ENCODE data around the gene IMMT.

DNA sequence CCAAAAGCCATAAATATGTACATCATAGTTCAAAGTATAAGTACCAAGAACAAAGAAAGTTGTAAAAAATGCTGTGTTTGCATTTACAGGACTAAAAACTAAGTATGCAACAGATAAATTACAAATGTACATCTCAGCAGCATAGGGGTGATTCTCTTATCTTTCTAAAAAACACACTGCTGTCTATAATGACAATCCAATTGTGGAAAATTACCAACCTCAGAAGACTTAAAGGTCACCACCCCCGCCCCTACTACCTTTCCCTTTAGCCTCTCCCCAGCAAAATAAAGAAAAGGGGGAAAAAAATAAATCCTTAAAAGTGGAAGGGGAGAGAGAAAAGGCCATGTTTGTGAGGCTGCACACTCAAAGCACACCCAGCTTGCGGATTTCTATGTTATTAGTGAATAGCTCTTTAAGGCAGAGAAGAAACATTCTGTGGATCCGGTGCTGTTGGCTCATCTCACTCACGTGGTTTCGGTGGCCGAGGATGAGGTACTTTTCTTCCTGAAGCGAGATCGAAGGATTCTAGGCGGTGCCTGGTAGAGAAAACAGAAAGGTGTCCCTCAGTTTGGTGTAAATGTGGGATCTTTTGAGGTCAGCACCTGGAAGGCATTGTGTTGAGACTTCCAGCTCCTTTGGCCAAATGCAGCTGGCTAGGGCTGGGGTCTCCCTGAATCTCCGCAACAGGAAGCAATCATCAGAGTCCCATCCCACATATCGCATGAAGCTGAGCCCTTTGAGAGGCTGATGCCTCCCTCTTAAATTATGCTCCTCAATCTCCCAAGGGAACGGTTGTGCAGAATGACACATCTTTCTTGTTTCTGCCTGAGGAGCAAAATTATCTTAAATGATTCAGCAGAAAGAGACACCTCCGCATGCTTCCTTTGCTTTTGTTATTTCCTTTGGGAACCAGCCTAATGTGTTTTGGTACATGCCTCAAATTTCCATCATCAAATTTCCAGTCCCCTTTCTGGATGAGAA, 21.6 kb upstream of the IMMT start:
- TF ChIP-seq, protein P1, sequence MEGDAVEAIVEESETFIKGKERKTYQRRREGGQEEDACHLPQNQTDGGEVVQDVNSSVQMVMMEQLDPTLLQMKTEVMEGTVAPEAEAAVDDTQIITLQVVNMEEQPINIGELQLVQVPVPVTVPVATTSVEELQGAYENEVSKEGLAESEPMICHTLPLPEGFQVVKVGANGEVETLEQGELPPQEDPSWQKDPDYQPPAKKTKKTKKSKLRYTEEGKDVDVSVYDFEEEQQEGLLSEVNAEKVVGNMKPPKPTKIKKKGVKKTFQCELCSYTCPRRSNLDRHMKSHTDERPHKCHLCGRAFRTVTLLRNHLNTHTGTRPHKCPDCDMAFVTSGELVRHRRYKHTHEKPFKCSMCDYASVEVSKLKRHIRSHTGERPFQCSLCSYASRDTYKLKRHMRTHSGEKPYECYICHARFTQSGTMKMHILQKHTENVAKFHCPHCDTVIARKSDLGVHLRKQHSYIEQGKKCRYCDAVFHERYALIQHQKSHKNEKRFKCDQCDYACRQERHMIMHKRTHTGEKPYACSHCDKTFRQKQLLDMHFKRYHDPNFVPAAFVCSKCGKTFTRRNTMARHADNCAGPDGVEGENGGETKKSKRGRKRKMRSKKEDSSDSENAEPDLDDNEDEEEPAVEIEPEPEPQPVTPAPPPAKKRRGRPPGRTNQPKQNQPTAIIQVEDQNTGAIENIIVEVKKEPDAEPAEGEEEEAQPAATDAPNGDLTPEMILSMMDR (IDR thresholded peaks at IDR 0.05; ENCODE audit: control extremely low read depth in 1 of 3, insufficient read depth in 1 of 3, low read depth in 1 of 3, low read length in 3 of 3): no peak
- no peak for TF ChIP-seq JUN (IDR thresholded peaks at IDR 0.05; ENCODE audit: low read depth, low read length)
- no peak for TF ChIP-seq RAD21 (IDR thresholded peaks at IDR 0.05 in 1 of 2, conservative IDR thresholded peaks at IDR 0.05 in 1 of 2; ENCODE audit: low read depth in 2 of 2, low read length in 2 of 2)
- TF ChIP-seq PHF8 (conservative IDR thresholded peaks at IDR 0.05; ENCODE audit: low read depth, low read length): no peak
- TF ChIP-seq CEBPB (IDR thresholded peaks at IDR 0.05; ENCODE audit: low read depth, low read length): no peak
- TF ChIP-seq CBX5 (IDR thresholded peaks at IDR 0.05; ENCODE audit: low read depth, low read length): no peak
- no peak for TF ChIP-seq POLR2AphosphoS5 (IDR thresholded peaks at IDR 0.05; ENCODE audit: low read depth, low read length)
- TF ChIP-seq EGR1 (IDR thresholded peaks at IDR 0.05; ENCODE audit: borderline replicate concordance, low read depth, low read length): no peak
- no peak for TF ChIP-seq RNF2 (IDR thresholded peaks at IDR 0.05; ENCODE audit: borderline replicate concordance, low read depth, low read length, missing control alignments, poor library complexity, severe bottlenecking)
- TF ChIP-seq POLR2A (IDR thresholded peaks at IDR 0.05; ENCODE audit: control extremely low read depth in 1 of 2, low read depth in 2 of 2, low read length in 2 of 2): no peak
- TF ChIP-seq, protein P2, sequence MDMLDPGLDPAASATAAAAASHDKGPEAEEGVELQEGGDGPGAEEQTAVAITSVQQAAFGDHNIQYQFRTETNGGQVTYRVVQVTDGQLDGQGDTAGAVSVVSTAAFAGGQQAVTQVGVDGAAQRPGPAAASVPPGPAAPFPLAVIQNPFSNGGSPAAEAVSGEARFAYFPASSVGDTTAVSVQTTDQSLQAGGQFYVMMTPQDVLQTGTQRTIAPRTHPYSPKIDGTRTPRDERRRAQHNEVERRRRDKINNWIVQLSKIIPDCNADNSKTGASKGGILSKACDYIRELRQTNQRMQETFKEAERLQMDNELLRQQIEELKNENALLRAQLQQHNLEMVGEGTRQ (IDR thresholded peaks at IDR 0.05; ENCODE audit: low read length): no peak

Measured in H1 (cell line).